Dedifferentiated amniotic fluid mesenchymal stem cell (primary cell): Measurements from ENCODE around the gene CCL4L2.
"Not testable (repeated sequence)": the region's sequence is repeated elsewhere in the genome, so short reads cannot be mapped to it uniquely, and the experiment has no call there.

Experiments used
- DNase-seq: peaks from one replicate; pipeline ENCODE4 v3.0.0-alpha.2; 2016; ENCODE audit errors: extremely low spot score

Gene CCL4L2

GRCh38 chr17:36210439-36211211 lies at the start of gene CCL4L2:
CCL4L2 (plus strand) TSS chr17:36211063.
- not testable (repeated sequence) for DNase-seq

- DNase-seq = not testable (repeated sequence)
Measured at GRCh38 chr17:36168836-36169235, 42.0 kb upstream of the CCL4L2 start.

GRCh38 chr17:36176536-36176935 lies 34.3 kb upstream of the CCL4L2 start, which contains the start of gene TBC1D3B:
TBC1D3B (minus strand) TSS chr17:36176636; CDS start chr17:36175050, 1,586 bp downstream.
- not testable (repeated sequence) for DNase-seq

GRCh38 chr17:36181446-36182175 lies 29.3 kb upstream of the CCL4L2 start:
- DNase-seq = not testable (repeated sequence)

GRCh38 chr17:36182176-36183000 lies 28.5 kb upstream of the CCL4L2 start:
- no peak for DNase-seq

- DNase-seq = peak; percentile 72
Measured at GRCh38 chr17:36183001-36183971, 27.6 kb upstream of the CCL4L2 start.

- DNase-seq = no peak
Measured at GRCh38 chr17:36184023-36184765, 26.7 kb upstream of the CCL4L2 start.

GRCh38 chr17:36185416-36185815 lies 25.4 kb upstream of the CCL4L2 start:
- DNase-seq = no peak

GRCh38 chr17:36186810-36187763 lies 23.8 kb upstream of the CCL4L2 start:
- DNase-seq = not testable (repeated sequence)

- not testable (repeated sequence) for DNase-seq
Measured at GRCh38 chr17:36187943-36188665, 22.8 kb upstream of the CCL4L2 start.

- no peak for DNase-seq
Measured at GRCh38 chr17:36188891-36189306, 22.0 kb upstream of the CCL4L2 start.

- DNase-seq = not testable (repeated sequence)
Measured at GRCh38 chr17:36189993-36190392, 20.9 kb upstream of the CCL4L2 start.

GRCh38 chr17:36190549-36191330 lies 20.1 kb upstream of the CCL4L2 start:
- DNase-seq = not testable (repeated sequence)

GRCh38 chr17:36193216-36193775 lies 17.6 kb upstream of the CCL4L2 start:
- DNase-seq = no peak

- DNase-seq = not testable (repeated sequence)
Measured at GRCh38 chr17:36194147-36194831, 16.6 kb upstream of the CCL4L2 start.

- DNase-seq = not testable (repeated sequence)
Measured at GRCh38 chr17:36194832-36195433, 15.9 kb upstream of the CCL4L2 start.
